ENCODE results near the gene CAMK2B.

Gene CAMK2B

DNA sequence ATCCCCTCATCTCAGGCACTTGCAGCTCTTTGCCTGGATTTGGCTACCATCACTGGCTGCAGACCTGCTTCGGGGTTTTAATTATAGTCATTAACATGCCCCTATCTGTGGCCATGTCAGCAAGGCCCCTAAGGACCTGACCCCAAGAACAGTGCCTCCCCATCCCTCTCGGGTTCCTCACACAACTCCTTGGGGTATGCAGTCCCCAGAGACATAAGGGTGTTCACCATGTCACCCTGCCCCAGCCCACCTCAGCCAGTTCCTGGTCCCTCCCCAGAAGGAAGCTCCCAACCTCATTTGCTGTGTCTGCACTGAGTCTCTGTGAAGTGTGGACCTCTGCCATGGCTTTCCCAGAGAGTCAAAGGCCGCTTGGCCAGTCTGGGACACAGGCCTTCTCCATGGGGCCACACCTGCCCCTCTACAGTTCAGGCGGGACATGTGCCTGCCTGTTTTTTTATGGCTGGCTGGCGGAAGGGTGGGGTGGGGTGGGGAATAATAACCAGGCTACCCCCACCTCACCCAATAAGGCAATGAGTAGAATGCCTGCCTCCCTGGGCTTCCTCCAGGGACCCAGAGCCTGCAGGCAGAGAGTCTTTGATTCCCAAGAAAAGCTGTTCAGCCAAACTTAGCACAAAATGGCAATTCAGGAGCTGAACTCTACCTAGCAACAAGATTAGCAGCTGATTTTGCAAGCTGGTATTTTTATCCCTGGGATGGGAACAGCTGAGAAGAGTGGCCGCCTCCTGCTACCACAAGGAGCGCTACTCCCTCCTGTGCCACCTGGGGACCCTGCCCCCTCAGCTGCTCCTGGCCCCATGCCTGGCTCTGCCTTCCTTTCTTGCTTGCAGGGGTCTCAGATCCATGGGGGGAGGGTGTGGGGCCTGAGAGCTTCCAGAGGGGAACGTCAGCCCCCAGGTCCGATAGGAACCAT is 23.7 kb upstream of the CAMK2B start:
- TF ChIP-seq EZH2 (IDR thresholded peaks at IDR 0.05; ENCODE audit: borderline replicate concordance, low read depth, low read length, severe bottlenecking), result no peak
- TF ChIP-seq, protein P1, sequence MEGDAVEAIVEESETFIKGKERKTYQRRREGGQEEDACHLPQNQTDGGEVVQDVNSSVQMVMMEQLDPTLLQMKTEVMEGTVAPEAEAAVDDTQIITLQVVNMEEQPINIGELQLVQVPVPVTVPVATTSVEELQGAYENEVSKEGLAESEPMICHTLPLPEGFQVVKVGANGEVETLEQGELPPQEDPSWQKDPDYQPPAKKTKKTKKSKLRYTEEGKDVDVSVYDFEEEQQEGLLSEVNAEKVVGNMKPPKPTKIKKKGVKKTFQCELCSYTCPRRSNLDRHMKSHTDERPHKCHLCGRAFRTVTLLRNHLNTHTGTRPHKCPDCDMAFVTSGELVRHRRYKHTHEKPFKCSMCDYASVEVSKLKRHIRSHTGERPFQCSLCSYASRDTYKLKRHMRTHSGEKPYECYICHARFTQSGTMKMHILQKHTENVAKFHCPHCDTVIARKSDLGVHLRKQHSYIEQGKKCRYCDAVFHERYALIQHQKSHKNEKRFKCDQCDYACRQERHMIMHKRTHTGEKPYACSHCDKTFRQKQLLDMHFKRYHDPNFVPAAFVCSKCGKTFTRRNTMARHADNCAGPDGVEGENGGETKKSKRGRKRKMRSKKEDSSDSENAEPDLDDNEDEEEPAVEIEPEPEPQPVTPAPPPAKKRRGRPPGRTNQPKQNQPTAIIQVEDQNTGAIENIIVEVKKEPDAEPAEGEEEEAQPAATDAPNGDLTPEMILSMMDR (IDR thresholded peaks at IDR 0.05; ENCODE audit: borderline replicate concordance, extremely low read depth, low read length, poor library complexity, severe bottlenecking), result no peak
- Histone ChIP-seq H3K4me1 (ENCODE audit: insufficient read depth, low read length) (no peaks in the 10 kb centered on the region), H2AFZ (ENCODE audit: low read depth, low read length) (no peak overlapping the region), H3K27me3 (ENCODE audit: insufficient read depth, low read length, poor library complexity) (peaks cover 9% of the 10 kb centered on the region), H3K27ac (ENCODE audit: low read length) (no peak overlapping the region), H3K9me3 (ENCODE audit: insufficient read depth, low read length, severe bottlenecking) (peaks cover 5% of the 10 kb centered on the region), H3K4me3 (ENCODE audit: low read depth in 1 of 2, low read length in 2 of 2) (no peak overlapping the region), H3K9ac (ENCODE audit: low read depth, low read length) (no peak overlapping the region), H4K20me1 (ENCODE audit: insufficient read depth, low read length) (no peaks in the 10 kb centered on the region), H3K79me2 (ENCODE audit: insufficient read depth, low read length) (no peaks in the 10 kb centered on the region), H3K4me2 (ENCODE audit: insufficient read depth, low read length) (no peak overlapping the region), H3K36me3 (ENCODE audit: insufficient read depth, low read length) (no peaks in the 10 kb centered on the region)
- ATAC-seq (ENCODE audit: insufficient read depth, low read depth) (no peak), DNase-seq (no peak)

DNA sequence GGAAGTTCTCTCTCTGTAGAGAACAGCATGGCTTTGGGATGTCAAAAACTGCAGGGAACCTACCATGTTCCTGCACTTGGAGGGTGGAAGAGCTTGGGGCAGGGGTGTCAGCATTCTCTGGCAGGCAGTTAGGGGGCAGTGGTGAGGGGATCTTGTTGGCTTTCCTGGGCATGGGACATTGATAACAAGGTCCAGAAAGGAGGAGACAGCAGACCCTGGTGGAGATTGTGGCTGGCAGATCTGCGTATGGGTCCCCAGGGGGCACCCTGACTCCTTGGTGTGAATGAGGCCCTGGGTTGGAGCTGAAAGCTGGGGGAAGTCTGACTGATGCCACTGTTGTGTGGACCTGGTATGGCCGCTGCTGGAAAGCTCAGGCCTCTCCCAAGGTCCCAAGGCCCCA is 22.9 kb upstream of the CAMK2B start:
- no peak overlapping the region for H3K27ac ChIP-seq (ENCODE audit: low read length)
- H3K4me2 ChIP-seq (ENCODE audit: insufficient read depth, low read length), result no peak overlapping the region
- H2AFZ ChIP-seq (ENCODE audit: low read depth, low read length), result no peak overlapping the region
- no peaks in the 10 kb centered on the region for H4K20me1 ChIP-seq (ENCODE audit: insufficient read depth, low read length)
- H3K79me2 ChIP-seq (ENCODE audit: insufficient read depth, low read length), result no peaks in the 10 kb centered on the region
- H3K27me3 ChIP-seq (ENCODE audit: insufficient read depth, low read length, poor library complexity), result peaks cover 9% of the 10 kb centered on the region
- DNase-seq (peak; percentile 27), ATAC-seq (ENCODE audit: insufficient read depth, low read depth) (peak; percentile 66; the same call in 2 of the 3 replicates)
- TF ChIP-seq EZH2 (IDR thresholded peaks at IDR 0.05; ENCODE audit: borderline replicate concordance, low read depth, low read length, severe bottlenecking), result no peak
- TF ChIP-seq, protein P1 (IDR thresholded peaks at IDR 0.05; ENCODE audit: borderline replicate concordance, extremely low read depth, low read length, poor library complexity, severe bottlenecking), result peak; percentile 59
- H3K9me3 ChIP-seq (ENCODE audit: insufficient read depth, low read length, severe bottlenecking), result peaks cover 5% of the 10 kb centered on the region
- H3K36me3 ChIP-seq (ENCODE audit: insufficient read depth, low read length), result no peaks in the 10 kb centered on the region
- no peak overlapping the region for H3K9ac ChIP-seq (ENCODE audit: low read depth, low read length)
- H3K4me1 ChIP-seq (ENCODE audit: insufficient read depth, low read length), result no peaks in the 10 kb centered on the region
- no peak overlapping the region for H3K4me3 ChIP-seq (ENCODE audit: low read depth in 1 of 2, low read length in 2 of 2)

DNA sequence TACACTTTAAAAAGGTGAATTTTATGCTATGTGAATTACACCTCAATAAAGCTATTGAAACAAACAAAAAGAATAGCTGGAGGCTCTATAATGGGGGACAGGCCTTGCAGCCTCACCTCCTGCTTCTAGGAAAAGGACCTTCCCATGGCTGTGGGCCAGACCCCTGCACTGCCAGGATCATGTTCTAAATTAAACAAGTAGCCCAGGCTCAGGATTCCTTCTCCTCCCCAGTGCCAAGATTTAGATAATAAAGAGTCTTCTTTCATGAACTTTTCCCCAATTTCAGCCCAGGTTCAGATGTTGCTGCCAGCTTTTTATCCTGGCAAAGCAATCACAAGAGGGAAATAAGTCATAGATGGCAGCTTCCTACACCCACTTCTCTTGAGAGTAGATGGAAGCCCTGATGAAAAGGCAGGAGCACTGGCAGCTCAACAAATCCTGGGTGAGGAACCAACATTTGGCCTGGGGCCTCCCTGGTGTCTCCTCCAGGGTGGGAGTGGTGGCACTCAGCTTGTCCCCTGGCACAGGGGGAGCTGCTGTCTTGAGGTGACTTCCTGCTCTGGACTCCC is 22.2 kb upstream of the CAMK2B start:
- TF ChIP-seq EZH2 (IDR thresholded peaks at IDR 0.05; ENCODE audit: borderline replicate concordance, low read depth, low read length, severe bottlenecking), result no peak
- TF ChIP-seq, protein P1 (IDR thresholded peaks at IDR 0.05; ENCODE audit: borderline replicate concordance, extremely low read depth, low read length, poor library complexity, severe bottlenecking), result no peak
- ATAC-seq (ENCODE audit: insufficient read depth, low read depth), result no peak
- H3K4me1 ChIP-seq (ENCODE audit: insufficient read depth, low read length), result no peaks in the 10 kb centered on the region

More for the DNA sequence above, 22.2 kb upstream of the CAMK2B start:
- DNase-seq, result no peak
- Histone ChIP-seq H3K9me3 (ENCODE audit: insufficient read depth, low read length, severe bottlenecking) (peaks cover 5% of the 10 kb centered on the region), H3K36me3 (ENCODE audit: insufficient read depth, low read length) (no peaks in the 10 kb centered on the region), H3K27me3 (ENCODE audit: insufficient read depth, low read length, poor library complexity) (peaks cover 9% of the 10 kb centered on the region), H3K4me2 (ENCODE audit: insufficient read depth, low read length) (no peak overlapping the region), H3K79me2 (ENCODE audit: insufficient read depth, low read length) (no peaks in the 10 kb centered on the region), H2AFZ (ENCODE audit: low read depth, low read length) (no peak overlapping the region), H3K4me3 (ENCODE audit: low read depth in 1 of 2, low read length in 2 of 2) (no peak overlapping the region), H3K9ac (ENCODE audit: low read depth, low read length) (no peak overlapping the region), H4K20me1 (ENCODE audit: insufficient read depth, low read length) (no peaks in the 10 kb centered on the region), H3K27ac (ENCODE audit: low read length) (no peak overlapping the region)
